Lung microvascular endothelial cell (primary cell): Measurements from ENCODE around the gene TREML4. TPM values are rescaled to one million over a fixed set of nuclear protein-coding genes. Genes with fewer than 3 reads are reported as not detected.
A peak's percentile ranks its signal among the peaks of the same experiment; 100 is the strongest.
"Not testable (repeated sequence)": the region's sequence is repeated elsewhere in the genome, so short reads cannot be mapped to it uniquely, and the experiment has no call there.

Experiments
- DNase-seq, 2 donors: peaks; one replicate each; pipeline versions ENCODE4 v3.0.0 to v3.0.0-alpha.2; 2010; ENCODE audit warnings: low read depth in 2 of 2
- total RNA-seq: library from RNA; depleted of rRNA; stranded (reverse); fragments of >200 nt; gene quantifications from 2 replicates; pipeline ENCODE4 v1.2.1, GENCODE V29; 2014

Gene TREML4, protein sequence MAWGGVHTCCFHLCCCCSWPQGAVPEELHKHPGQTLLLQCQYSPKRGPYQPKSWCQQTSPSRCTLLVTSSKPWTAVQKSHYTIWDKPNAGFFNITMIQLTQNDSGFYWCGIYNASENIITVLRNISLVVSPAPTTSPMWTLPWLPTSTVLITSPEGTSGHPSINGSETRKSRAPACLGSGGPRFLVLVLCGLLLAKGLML
- total RNA-seq = not detected in 2 replicates

- no peak for DNase-seq
Measured at GRCh38 chr6:41228096-41228495, at the start of gene TREML4. TSS of gene TREML4 (plus strand) at chr6:41228349. CDS start at chr6:41228428, 79 bp downstream.

DNA sequence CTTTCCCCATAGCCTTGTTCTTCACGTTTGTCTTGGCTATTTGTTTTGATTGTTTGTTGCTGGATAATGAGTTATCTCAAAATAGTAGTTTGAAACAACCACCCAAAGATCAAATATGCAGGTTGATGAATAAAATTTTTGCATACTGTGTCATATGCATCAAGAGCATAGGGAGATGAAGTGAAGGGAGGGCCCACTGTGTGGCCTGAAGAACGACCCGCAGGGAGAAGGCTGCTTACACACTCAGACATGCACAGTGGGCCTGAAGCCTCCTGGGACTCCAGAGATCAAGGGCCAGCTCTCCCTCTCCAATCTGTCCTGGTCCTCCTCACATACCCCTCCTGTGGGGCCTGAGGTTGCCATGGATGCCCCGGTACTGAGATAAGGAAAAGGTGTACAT, 49.0 kb upstream of the TREML4 start:
- no peak for DNase-seq

DNA sequence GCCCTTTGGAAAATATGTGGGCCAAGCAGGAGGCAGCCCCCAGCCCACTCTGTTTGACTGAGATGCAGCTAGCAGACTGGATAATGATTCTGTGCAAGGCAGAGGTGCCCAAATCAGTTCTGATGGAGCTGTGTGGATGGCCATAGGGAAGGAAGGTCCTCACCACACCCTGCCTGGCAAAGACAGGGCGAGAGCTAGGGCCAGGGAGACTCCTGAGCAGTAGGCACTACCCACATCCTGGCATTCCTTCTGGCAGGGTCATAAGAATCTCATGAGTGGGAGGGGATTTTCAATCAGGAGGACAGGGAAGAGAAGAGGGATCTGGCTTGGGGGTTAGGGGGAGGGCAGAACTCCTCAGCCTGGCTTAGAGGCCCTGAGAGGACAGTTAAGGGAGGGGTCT, 46.6 kb upstream of the TREML4 start:
- DNase-seq = no peak

- DNase-seq = peak; percentile 49 to 80
Measured at GRCh38 chr6:41182069-41183034, 45.8 kb upstream of the TREML4 start.

DNA sequence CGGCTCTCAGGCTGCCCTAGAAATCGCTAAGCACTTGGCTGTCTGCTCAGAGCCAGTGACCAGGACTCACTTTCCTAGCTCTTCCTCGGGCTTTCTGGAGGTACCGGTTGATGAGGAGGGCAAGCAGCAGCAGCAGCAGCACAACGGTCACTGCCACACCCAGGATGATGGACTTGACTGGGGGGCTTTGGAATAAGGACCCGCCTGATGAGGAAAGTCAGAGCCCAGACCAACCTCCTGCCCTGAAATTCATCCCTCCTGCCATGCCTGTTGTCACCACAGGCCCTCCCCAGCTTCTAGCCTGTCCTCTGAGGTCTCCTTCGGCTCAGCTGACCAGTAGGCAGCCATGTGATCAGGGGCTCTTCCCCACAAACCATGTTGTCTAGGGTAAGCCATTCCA, 43.4 kb upstream of the TREML4 start:
- no peak for DNase-seq

GRCh38 chr6:41186031-41186562, 42.1 kb upstream of the TREML4 start:
- no peak for DNase-seq

GRCh38 chr6:41187924-41188886, 39.9 kb upstream of the TREML4 start:
- no peak for DNase-seq

- not testable (repeated sequence) for DNase-seq
Measured at GRCh38 chr6:41189046-41189445, 39.1 kb upstream of the TREML4 start.

DNA sequence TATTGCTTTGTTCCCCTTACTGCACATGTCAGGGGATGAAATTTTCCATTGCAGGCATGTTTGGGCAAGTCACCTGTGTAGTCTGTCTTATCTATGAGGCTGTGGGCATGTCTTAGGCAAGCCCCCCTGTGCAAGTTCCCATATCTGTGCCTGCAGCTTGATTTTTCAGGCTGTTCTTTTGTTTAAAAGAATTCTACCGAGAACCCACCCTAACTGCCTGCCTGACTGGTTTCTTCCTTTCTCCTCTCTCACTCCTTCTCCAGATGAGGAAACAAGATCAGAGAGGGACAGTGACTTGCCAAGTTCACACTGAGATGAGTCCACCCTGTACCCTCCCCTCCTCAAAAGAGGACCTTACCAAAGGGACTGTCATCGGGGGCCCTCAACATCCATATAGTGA, 38.2 kb upstream of the TREML4 start:
- DNase-seq = no peak

GRCh38 chr6:41190791-41191190, 37.4 kb upstream of the TREML4 start:
- DNase-seq = no peak

GRCh38 chr6:41191569-41191968, 36.6 kb upstream of the TREML4 start:
- DNase-seq = peak; percentile 42 to 47

DNA sequence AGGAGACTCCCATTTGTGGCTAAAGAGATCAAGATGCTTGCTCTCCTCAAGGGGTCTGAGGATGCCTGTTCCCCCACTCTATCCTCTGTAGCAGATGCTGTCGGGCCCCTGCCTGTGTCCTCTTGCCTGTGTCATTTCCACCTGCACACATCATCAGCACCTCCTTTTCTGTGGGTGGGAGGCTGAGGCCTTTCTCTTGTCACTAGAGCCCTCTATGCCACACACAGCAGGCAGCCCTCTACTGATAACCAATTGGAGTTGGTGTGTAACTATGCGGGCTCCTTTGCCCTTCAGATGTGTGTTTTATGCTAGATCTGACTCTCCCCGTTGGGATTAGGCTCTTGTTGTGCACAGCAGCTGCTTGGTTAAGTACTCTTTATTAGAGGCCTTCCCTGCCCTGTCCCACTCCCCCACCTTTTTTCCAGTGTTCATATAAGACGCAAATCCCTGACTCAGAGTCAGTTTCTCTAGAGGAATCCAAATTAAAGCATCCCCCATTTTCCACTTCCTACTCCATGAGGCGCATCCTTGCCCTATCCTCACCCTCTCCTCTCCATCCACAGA, 34.9 kb upstream of the TREML4 start:
- DNase-seq = no peak

- DNase-seq = no peak
Measured at GRCh38 chr6:41193884-41194283, 34.3 kb upstream of the TREML4 start.

DNA sequence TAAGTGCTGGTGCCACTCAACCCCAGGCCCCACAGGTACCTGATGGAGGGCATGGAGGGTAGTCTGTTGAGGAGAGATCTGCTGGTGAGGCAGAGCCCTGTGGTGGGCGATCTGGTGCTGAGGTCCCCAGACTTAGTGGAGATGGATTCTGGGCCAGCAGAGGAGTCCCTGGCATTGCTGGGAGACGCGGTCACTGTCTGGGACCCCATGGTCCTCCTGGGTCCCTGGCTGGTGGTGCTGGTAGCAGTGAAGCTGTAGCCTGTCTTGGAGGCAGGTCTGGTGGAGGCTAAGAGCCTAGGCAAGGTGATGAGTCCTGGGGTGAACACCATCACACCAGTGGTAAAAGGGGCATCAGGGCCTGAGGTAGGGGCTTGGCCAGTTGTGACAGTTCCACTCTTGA, 33.8 kb upstream of the TREML4 start:
- DNase-seq = no peak

- DNase-seq = no peak
Measured at GRCh38 chr6:41197234-41197633, 30.9 kb upstream of the TREML4 start.

- DNase-seq = no peak
Measured at GRCh38 chr6:41199552-41200246, 28.4 kb upstream of the TREML4 start.

- DNase-seq = no peak
Measured at GRCh38 chr6:41200296-41200900, 27.8 kb upstream of the TREML4 start.

DNA sequence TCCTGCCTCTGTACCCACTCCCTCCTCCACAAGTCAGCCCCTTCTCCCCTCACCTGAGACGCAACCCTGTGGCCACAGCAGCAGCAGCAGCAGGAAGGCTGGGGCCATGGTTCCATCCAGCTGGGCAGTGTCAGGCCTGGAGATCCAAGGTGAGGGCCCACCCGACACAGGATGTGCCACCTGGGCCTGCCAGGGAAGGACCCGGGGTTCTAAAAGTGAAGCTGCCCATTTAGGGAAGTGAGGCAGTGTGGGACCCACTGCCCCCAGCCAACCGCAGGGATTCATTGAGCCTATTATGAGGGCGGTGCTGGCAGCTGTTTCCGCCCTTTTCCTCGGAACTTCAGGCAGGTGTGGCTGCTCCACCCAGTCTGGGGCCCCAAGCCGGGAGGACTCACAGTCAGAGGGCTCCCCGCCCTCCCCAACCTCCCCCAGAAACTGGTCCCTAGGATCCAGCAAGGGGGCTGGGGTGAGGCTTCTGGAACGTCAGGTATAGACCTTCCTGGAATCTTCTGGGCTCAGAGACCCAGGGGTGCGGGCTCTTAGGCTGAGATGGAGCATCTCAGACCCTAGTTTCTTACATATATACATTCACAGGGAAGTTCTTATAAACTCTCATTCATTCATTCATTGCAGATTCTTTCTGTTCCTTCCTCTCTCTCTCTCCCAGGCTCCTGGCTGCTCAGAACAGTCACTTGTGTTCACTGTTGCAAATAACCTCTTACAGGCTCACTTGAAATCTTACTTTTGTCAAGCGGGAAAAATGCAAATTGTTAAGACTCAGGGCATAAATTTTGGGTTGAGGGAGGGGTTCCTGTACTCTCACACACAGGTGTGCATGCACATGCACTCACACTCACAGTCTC, 27.0 kb upstream of the TREML4 start, which contains the start of gene TREML2:
TSS of gene TREML2 (minus strand) at position 249 of the 863 bp plus-strand sequence. CDS start at position 108, 141 bp downstream.
- no peak for DNase-seq

- DNase-seq = no peak
Measured at GRCh38 chr6:41201764-41202173, 26.4 kb upstream of the TREML4 start.
